Measurements from ENCODE around the gene PRR36.

DNA sequence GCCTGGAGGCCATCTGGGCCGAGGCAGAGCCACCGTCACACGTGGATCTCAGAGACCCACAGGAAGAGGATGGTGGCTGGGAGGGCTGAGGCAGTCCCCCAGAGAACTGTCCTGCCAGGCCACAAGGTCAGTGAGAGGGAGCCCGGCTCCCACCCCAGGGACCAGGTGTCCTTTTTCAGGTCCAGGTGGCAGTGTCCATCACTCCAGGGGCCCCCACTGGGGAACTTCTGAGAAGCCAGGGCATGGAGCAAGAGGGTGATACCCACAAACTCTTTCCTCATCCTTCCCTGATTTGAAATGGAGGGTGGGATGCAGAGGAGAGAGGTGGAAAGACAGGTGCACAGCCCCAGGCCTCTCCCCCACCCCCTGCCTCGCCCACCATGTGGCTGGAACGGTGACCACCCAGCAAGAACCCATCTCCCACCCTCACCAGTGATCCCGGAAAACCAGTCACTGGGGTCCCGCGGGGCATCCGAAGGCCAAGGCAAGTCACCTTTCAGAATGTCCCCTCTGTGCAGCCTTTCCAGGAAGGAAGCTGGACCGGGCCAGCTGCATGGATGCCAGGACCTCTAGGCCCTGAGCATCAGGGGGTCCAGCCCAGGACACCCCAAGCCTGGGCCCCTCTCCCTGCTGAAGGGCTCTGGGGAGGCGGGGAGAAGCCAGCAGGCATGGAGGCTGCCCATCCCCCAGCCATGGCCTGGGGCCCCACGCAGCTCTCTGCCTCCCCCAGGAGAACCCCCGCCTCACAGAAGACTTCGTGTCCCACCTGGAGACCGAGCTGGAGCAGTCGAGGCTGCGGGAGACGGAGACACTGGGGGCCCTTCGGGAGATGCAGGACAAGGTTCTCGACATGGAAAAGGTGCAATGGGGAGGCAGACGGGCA, 14.1 kb downstream of the PRR36 start:
- TF ChIP-seq, protein P1, sequence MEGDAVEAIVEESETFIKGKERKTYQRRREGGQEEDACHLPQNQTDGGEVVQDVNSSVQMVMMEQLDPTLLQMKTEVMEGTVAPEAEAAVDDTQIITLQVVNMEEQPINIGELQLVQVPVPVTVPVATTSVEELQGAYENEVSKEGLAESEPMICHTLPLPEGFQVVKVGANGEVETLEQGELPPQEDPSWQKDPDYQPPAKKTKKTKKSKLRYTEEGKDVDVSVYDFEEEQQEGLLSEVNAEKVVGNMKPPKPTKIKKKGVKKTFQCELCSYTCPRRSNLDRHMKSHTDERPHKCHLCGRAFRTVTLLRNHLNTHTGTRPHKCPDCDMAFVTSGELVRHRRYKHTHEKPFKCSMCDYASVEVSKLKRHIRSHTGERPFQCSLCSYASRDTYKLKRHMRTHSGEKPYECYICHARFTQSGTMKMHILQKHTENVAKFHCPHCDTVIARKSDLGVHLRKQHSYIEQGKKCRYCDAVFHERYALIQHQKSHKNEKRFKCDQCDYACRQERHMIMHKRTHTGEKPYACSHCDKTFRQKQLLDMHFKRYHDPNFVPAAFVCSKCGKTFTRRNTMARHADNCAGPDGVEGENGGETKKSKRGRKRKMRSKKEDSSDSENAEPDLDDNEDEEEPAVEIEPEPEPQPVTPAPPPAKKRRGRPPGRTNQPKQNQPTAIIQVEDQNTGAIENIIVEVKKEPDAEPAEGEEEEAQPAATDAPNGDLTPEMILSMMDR (IDR thresholded peaks at IDR 0.05): no peak
- no peak for TF ChIP-seq EZH2phosphoT487 (IDR thresholded peaks at IDR 0.05)

Data from neural progenitor cell (in vitro differentiated cells).